ENCODE measurements around the gene ANAPC4.

ANAPC4 gene

DNA sequence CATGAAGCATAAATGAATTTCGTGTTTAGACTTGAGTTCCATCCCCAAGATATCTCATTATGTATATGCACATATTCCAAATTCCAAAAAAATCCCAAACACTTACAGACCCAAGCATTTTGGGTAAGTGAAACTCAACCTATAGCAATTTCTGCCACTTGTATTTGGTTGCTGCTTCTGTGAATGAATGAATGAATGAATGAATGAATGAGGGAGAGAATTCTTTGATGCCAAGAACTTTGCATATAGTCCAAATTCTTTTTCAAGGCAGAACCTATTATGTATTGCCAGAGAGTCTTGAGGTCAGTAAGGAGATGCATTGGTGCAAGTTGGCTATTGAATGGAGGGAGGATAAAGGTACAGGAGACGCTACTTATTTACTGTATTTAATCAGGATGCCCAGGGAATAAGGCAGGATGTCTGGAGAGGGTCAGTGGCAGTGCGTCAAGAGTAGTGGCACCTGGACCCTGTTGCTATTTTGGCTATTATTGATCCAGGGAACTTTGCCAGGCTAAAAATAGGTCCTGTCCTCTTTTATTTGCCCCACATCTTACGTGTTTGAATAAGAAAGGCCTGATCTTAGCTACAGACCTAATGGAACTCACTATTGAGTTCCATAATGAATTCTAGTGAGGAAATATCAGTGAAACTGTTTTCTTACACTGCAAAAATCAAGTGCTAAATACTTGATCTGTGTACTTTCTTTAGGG lies 33.9 kb downstream of the ANAPC4 start:
- TF ChIP-seq, protein P1, sequence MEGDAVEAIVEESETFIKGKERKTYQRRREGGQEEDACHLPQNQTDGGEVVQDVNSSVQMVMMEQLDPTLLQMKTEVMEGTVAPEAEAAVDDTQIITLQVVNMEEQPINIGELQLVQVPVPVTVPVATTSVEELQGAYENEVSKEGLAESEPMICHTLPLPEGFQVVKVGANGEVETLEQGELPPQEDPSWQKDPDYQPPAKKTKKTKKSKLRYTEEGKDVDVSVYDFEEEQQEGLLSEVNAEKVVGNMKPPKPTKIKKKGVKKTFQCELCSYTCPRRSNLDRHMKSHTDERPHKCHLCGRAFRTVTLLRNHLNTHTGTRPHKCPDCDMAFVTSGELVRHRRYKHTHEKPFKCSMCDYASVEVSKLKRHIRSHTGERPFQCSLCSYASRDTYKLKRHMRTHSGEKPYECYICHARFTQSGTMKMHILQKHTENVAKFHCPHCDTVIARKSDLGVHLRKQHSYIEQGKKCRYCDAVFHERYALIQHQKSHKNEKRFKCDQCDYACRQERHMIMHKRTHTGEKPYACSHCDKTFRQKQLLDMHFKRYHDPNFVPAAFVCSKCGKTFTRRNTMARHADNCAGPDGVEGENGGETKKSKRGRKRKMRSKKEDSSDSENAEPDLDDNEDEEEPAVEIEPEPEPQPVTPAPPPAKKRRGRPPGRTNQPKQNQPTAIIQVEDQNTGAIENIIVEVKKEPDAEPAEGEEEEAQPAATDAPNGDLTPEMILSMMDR (IDR thresholded peaks at IDR 0.05), result no peak

DNA sequence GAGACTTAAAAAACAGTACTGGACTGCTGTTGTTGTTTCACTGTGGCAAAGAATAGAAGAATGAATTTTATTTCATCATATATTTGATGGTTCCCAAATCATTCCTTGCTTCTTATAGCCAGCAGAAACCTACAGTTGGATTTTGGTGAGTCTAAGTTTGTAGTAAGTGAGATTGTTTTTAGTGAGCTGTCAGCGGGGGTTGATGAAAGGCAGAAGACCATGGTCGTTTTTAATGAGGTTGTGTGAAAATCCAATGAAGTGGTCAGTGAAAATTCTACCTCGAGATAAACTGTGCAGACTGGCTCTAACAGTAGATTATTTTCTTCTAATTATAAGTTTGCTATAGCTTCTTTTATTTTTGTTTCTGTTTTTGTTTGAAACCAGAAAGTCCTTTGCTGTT lies 36.2 kb downstream of the ANAPC4 start:
- TF ChIP-seq, protein P1 (IDR thresholded peaks at IDR 0.05), result no peak

DNA sequence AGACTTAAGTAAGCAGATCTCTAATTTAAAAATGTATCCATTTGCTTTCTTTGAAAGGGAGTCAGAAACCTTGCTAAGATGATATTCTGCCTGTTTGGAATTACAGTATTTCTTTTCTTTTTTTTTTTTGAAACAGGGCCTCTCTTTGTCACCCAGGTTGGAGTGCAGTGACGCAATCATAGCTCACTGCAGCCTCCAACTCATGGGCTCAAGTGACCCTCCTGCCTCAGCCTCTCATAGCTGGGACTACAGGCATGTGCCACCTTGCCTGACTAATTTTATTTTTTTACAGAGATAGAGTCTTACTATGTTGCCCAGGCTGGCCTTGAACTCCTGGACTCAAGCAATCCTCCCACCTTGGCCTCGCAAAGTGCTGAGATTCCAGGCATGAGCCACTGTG lies 40.0 kb downstream of the ANAPC4 start:
- TF ChIP-seq, protein P1 (IDR thresholded peaks at IDR 0.05), result no peak

DNA sequence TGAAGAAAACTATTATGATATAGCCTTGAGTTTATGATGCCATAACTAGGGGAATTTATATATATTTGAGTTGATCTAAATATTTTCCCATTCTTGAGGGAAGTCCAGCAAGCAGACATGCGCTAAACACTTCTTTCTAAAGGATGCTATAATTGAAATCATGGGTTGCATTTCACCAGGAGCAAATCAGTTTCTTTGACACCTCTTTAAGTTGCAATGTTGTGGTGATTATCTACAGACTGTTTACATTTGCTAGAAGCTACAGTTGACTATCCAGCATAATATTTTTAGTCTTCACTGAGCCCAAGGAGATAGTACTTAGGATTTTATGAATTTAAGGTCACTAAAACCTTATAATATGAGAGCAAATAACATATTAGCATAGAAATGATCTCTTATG lies 43.9 kb downstream of the ANAPC4 start:
- TF ChIP-seq, protein P1 (IDR thresholded peaks at IDR 0.05), result no peak

DNA sequence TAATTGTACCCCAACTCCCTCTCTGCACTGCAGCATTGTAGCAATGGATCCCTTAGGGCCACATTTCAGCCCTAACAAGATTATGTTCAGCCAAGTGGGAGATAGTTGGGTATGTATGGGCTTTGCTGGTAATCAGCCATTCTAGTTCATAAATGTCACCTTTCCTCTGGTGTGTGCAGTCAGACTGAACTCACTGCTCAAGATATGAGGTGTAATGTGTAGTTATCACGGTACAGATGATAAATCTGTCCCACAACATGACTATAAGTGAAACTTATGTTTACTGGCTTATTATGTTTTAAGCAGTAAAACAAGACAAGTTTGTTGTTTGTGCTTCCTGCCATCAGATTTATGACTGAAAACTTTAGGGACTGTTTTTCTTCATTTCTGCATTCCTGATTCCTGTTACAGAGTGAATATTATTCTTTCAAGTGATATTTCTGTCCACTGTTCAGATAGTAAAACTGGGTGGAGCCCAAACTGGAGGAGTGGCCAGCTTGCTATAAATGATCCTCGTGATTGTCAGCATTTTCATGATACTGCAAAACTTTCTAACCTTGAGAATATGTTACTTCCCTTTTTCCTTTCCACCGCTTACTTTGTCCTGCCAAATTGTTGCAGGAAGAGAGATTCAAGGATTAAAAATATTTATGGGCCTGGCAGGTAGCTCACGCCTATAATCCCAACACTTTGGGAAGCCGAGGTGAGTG lies 44.9 kb downstream of the ANAPC4 start:
- TF ChIP-seq, protein P1 (IDR thresholded peaks at IDR 0.05), result no peak

DNA sequence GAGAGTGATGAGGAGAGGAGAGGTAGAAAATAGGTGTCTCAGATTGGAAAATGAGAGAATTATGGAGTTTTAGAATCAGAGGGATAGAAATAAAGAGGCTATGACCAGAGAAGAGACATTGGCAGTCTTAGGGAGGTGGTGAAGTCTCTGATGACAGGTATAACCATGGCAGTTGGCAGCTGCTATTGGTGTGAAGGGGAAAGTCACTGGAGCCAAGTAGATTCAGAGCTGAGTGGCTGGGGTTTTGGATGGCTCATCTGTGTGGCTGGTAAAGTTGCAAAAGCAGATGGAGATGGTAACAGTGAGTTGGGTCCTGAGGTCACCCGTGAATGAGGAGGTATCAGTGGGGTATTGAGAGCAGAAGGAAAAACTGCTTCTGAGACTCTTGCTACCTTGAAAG lies 46.5 kb downstream of the ANAPC4 start:
- TF ChIP-seq, protein P1 (IDR thresholded peaks at IDR 0.05), result no peak

DNA sequence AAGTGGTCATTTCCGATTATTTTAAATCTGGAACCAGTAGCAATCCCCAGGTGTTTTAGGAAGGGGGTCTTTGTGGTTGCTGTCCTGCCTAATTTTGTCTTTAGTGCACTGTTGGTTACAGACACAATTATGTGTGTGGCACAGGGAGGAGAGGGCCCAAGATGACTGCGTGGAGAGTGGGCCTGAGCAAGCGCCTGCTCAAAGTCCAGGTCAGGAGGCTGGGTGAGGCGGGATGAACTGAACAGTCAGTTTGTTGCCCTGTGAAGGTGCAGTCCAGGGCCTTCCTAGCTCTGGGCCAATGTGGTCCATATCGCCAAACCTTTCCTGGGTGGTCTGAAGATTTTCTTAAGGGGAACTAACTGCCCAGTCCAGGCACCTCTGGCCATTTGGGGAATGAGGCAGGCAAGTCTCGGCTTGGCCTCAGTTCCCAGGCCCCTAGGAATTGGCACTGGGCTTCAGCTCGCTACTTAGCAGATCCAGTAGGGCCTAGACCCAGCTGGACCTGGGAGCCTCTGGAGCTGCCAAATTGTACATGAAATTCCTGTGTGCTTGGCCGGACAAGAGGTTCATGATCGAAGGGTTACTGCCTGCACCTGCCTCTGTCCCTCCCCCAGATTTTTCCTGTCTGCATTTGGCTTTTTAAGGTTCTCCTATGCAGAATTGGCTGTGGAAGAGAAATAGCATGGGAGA lies 47.6 kb downstream of the ANAPC4 start:
- TF ChIP-seq, protein P1 (IDR thresholded peaks at IDR 0.05), result no peak

Data from LNCAP (cell line).